SW480 (cell line): Measurements from ENCODE around the gene MC1R.
"Not testable (repeated sequence)": the region's sequence is repeated elsewhere in the genome, so short reads cannot be mapped to it uniquely, and the experiment has no call there.

Source experiments
- DNase-seq: peaks from one replicate; pipeline ENCODE4 v3.0.0-alpha.2; 2016; ENCODE audit warnings: low spot score

The MC1R gene

GRCh38 chr16:89934611-89935553 lies 16.2 kb downstream of the MC1R start:
- no peak for DNase-seq

- not testable (repeated sequence) for DNase-seq
Measured at GRCh38 chr16:89935620-89936019, 17.0 kb downstream of the MC1R start.

- no peak for DNase-seq
Measured at GRCh38 chr16:89936034-89936433, 17.4 kb downstream of the MC1R start.

GRCh38 chr16:89936508-89936907 lies 17.8 kb downstream of the MC1R start:
- no peak for DNase-seq

GRCh38 chr16:89936981-89937380 lies 18.3 kb downstream of the MC1R start:
- no peak for DNase-seq

- no peak for DNase-seq
Measured at GRCh38 chr16:89938175-89938885, 19.7 kb downstream of the MC1R start.

GRCh38 chr16:89944773-89945172 lies 26.1 kb downstream of the MC1R start:
- DNase-seq: no peak

- no peak for DNase-seq
Measured at GRCh38 chr16:89945654-89946053, 27.0 kb downstream of the MC1R start.

GRCh38 chr16:89946515-89946914 lies 27.9 kb downstream of the MC1R start:
- no peak for DNase-seq

GRCh38 chr16:89949121-89949742 lies 30.6 kb downstream of the MC1R start:
- no peak for DNase-seq

- DNase-seq: no peak
Measured at GRCh38 chr16:89949756-89950155, 31.1 kb downstream of the MC1R start.

GRCh38 chr16:89951509-89951908 lies 32.8 kb downstream of the MC1R start:
- DNase-seq: no peak

GRCh38 chr16:89952049-89952448 lies 33.4 kb downstream of the MC1R start:
- no peak for DNase-seq

- DNase-seq: no peak
Measured at GRCh38 chr16:89952551-89952950, 33.9 kb downstream of the MC1R start.

- no peak for DNase-seq
Measured at GRCh38 chr16:89953671-89954406, 35.2 kb downstream of the MC1R start.

- no peak for DNase-seq
Measured at GRCh38 chr16:89954462-89954861, 35.8 kb downstream of the MC1R start.

- DNase-seq: no peak
Measured at GRCh38 chr16:89955001-89955685, 36.5 kb downstream of the MC1R start.

GRCh38 chr16:89956505-89957215 lies 38.0 kb downstream of the MC1R start:
- no peak for DNase-seq

GRCh38 chr16:89957216-89957785 lies 38.6 kb downstream of the MC1R start:
- no peak for DNase-seq

GRCh38 chr16:89958068-89958467 lies 39.4 kb downstream of the MC1R start:
- DNase-seq: peak; percentile 48
